NCI-H2081 treated with DMSO at 0.1 percent for 48 hours (cell line): ENCODE results near the gene NCKAP5.

ENCODE experiments used
- DNase-seq: peaks from one replicate; lab custom pipeline; 2025; lab: John Stamatoyannopoulos, UW

The NCKAP5 gene

DNA sequence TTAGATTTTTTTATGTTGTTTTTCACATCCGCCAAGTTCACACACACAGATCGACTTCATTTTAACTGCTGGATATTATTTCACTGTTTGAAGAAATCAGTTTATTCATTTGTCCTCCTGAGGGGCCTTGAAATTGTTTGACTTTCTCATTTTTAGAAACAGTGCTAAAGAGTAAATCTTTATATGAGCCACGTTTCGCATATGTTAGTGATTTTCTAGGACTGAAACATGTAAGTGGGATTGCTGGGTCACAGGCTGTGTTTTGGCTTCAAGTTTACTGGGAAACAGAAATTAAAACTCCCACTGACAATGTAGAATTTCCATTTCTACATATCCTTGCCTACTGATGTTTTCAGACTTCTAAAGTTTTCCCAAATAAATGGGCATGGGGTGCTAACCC, 363.8 kb downstream of the NCKAP5 start:
- no peak for DNase-seq

DNA sequence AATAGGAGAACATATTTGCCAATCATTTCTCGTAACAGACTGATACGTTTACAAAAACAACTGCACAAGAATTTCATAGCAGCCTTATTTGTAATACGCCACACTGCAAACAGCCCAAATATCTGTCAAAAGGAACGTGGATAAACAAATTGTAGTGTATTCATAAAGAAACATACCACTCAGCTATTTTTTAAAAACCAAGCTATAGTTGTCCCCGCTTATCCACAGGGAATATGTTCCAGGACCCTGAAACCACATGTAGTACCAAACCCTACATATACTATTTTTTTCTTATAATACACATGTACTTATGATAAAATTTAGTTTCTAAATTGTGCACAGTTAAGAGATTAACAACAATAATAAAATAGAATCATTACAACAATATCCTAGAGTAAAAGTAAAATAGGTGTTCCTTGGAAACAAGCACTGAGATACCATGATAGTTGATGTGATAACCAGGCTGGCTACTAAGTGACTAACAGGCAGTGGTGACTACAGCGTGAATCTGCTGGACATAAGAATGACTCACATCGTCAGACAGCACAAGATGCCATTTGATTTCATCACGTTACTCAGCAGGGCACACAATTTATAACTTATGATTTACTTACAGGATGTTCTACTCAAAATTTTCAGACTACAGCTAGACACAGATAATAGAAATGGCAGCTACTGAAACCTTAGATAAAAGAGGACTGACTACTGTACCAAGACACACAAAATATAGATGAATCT, 367.4 kb downstream of the NCKAP5 start:
- no peak for DNase-seq

- DNase-seq = no peak
Observed at GRCh38 chr2:133198678-133199077, 369.6 kb downstream of the NCKAP5 start.

DNA sequence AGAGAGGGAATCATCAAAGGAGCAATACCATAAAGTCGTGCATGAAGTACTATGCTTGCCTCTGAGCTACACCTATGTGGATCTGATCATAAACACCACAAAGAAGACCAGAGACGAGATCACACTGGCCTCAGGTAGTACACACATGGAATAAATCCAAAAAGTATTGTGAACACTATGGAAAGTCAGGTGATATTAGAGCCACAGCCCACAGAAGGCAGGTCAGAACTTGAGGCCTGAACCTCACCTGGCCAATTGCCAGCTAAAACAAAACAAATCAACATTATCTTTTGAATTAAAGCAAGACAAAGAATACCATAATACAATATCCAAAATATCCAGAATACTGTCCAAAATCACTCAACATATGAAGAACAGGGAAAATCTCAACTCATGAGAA, 371.1 kb downstream of the NCKAP5 start:
- no peak for DNase-seq

DNA sequence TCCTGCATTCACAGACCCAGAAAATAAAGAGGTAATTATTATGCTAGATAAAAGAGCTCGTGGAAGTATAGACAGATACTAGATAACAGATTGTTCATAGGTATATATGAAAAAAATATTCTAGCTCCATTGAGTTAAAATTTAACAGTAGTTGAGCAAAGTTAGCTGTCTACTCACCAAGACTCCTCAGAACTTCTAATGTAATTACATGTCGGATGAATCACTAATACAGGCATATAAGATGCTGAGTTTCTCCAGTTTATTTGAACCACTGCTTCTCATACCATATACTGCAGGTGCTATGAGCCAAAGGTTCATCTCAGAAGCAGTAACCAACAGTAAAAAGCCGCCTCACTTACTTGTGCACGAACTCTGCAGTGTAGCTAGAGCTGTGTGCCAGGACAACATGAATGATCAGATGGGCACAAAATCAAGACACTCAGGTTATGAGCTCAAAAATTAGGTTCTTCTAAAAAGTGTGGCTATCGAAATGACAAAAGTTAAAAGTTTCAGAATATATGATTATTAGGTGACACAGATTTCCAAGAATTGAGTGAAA, 373.4 kb downstream of the NCKAP5 start:
- DNase-seq = no peak

DNA sequence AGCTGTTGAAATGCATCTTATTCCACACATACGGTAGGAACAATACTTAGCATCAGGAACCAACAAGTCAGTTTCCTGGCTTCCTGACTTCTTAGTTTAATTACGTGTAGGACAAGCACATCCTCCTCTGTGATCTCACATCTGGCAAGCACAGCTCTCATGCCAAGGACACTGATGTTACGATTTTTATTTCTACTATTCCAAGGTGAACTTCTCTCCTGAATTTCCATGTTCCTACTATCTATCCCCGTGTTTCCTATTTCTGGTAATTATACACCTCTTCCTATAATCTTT, 374.0 kb downstream of the NCKAP5 start:
- no peak for DNase-seq

GRCh38 chr2:133193544-133194361, 374.5 kb downstream of the NCKAP5 start:
- DNase-seq = no peak

- DNase-seq = no peak
Observed at GRCh38 chr2:133192028-133192427, 376.2 kb downstream of the NCKAP5 start.

DNA sequence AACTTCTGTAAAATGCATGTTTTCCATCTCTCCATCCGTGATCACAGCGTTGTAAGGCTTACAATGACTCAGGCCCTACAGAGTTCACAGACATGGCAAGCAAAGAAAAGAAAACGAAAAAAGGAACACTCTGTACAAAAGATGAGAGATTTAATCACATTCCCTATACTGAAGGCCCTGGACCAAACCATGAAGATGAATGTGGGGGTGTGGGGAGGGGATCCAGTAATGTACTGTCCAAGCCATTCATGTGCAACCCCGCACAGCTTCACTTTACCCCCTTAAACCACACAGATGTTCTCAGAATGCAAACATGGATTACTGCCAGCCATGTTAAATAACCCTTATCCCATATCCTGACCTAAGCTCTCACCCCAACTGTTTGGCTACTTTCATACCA, 391.1 kb downstream of the NCKAP5 start:
- no peak for DNase-seq

DNA sequence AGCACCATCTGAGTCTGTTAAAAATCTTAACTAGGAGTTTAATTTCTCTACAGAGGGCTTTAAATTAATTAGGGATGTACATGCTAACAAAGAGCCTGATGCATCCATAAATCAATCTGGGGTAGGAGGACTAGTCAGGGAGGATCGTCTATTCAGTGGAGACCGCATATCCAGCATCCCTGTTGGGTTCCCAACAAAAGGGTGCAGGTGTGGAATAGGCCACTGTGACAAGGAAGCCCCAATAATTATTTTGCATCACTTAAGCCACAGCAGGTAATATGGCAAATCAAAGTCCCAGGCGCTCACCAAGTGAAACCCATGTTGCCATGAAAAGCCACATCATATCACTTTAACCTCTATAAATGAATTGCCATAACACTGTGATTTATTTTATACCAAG, 392.3 kb downstream of the NCKAP5 start:
- DNase-seq = no peak

GRCh38 chr2:133173224-133173623, 395.0 kb downstream of the NCKAP5 start:
- DNase-seq = no peak

DNA sequence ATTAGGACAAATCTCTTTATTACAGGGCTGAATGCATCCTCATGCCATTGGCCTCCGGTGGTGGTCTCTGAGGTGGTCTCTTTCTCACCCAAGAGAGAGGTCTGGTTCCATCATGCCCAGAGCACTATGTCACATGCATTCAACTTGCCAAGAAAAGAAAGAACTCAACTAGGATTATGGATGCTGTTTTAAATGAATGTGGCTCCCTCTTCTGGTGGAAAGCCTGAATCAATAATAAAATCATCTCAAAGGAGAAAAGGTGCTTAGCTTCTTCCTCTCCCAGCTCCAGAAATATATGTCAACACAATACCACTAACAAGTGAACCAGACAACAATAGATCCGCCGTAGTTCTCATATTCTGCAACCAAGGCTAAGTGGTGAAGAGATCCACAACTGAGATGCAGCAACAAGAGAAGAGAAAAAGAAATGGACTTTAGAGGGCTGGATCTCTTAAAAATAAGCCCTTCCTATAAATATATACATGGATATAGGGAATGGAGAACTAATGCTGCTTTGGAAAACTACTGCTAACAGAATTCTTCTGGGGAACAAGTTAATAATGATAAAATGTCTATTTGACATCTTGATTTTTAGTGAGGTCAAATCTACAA, 396.8 kb downstream of the NCKAP5 start:
- peak; percentile 67 for DNase-seq

DNA sequence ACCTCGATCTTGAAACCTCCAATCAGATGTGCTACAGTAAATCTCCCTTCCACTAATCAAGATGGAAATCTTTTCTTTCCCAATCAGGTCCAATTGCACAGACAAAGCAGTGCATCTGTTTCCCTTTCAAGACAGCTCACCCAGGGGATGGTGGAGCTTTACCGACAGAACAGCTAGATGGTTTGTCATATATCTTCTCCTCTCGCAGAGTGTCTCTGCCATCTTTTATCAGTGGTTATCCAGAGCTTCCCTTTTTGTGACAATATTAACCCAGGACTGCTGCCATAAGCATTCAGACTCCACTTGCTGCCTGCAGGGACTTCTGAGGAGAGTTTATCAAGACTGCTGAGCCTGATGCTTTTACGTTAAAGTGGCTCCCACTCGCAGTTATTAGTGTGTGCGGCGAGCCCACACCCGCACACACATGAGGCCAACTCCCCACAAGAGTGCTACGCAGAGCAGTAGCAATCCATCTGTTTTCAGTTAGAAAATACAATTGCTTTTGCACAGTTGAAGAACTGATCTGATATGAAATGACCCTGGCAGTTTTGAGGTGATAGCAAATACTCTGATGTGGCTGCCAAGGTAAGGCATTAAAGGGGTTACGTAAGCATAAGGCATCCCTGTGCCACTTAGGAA, 398.9 kb downstream of the NCKAP5 start:
- DNase-seq = no peak

GRCh38 chr2:133167990-133168389, 400.3 kb downstream of the NCKAP5 start:
- DNase-seq = no peak

DNA sequence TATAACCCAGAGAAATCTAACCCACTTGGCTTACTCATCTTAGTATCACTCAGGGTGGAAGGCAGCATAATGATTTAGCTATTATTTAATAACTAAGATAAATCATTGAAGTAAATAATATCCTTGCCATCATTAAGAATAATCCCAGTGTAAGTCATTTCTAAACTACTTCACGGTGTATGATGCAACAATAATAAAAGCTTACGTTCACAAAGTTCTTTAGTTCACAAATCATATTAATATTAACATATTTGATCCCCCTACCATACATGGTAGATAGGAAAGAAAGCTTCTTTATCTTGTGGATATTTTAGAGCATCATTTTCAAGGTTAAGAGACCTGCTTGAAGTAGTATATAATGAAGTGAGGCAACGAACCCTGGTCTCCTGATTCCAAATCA, 401.0 kb downstream of the NCKAP5 start:
- DNase-seq = no peak

- DNase-seq = no peak
Observed at GRCh38 chr2:133166031-133166430, 402.2 kb downstream of the NCKAP5 start.

DNA sequence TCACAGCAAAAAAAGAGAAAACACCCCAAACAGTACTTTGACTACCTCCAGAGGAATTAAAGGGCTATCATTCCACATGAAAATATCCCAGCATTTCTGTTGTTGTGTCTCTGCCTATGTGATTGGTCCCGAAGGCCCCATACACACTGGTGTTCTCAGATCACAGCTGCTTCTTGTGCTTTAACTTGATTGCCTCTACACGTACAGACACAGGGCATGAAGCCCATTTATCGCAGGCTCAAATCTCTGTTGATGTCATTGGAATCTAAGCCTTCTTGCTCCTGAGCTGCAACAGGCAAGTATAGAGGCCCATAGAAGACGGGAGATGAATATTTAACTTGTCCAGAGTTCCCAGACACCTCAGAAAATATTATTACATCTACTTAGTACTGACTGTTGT, 405.2 kb downstream of the NCKAP5 start:
- DNase-seq = no peak

DNA sequence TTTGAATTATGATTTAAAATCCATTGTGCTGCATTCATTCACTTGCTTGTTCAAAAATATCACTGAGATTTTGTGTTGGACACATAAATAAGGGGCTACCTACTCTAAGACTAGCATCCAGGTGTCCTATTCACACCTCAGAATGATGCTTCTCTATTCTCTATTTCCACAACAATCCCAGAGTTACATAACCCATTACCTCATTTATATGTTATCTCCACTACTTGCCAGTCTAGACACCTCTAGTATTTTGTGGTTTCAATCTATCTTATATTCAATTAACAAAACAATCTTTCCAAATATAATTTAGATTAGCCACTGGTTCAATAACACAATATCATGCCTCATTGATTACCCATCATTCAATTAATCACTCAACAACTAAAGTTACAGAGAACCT, 409.8 kb downstream of the NCKAP5 start:
- DNase-seq = no peak

GRCh38 chr2:133158024-133158423, 410.2 kb downstream of the NCKAP5 start:
- DNase-seq = no peak

DNA sequence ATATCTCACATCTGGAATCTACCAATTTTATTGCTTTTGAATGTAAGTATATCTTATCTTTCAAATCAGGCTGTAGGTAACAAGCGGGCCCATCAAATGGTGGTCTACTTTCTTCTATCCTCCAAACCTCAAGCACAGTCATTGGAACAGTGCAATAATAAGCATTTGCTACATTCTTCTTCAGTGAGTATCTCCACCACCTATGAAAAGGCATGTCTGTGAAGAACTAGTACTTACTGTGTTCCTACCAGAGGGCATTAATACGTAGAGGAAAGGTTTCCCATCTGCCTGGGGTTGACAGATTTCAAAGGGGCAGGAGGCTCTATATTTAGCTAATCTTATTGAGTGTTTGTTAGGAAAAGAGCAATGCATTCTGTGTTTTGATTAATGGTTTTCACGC, 411.1 kb downstream of the NCKAP5 start:
- no peak for DNase-seq

DNA sequence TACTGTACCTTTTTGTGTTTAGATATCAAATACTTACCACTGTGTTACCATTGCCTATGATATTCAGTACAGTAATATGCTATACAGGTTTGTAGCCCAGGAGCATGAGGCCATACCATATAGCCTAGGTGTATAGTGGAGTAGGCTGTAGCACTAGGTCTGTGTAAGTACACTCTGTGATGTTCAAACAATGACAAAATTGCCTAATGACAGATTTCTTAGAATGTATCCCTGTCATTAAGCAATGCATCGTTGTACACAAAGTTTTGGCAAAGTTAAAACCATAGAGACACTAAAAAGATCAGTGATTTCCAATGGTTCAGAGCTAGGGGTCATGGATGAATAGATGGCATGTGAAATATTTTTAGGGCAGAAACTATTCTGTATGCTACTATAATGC, 415.5 kb downstream of the NCKAP5 start:
- no peak for DNase-seq

GRCh38 chr2:133148187-133148586, 420.1 kb downstream of the NCKAP5 start:
- no peak for DNase-seq

DNA sequence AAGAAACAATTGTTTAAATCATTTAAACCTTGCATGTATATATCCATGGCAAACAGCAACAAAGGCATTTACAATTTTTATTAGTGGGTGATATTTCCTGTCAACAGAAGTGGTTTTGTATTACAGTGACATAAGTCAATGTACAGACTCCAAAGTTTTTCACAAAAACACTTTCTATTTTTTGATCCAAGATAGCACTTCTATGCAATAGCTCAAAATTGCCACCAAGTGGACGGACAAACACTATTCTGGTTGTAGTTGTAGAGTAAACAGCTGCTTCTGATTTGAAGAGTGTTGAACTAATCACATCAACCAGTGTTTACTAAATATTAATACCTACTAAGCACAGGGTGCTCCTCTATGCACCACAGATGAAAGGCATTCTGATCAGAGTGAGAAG, 421.4 kb downstream of the NCKAP5 start:
- DNase-seq = no peak
